GM12874 (cell line): ENCODE results near the gene MINDY4.

Experiments
- CTCF ChIP-seq: IDR thresholded peaks from 2 replicates; pipeline ENCODE4 v1.5.1; 2011; ENCODE audit warnings: low read depth, mild to moderate bottlenecking, control low read depth, low read length, moderate library complexity; ENCODE audit not compliant: insufficient read depth

The MINDY4 gene

GRCh38 chr7:30843741-30844482, 72.7 kb downstream of the MINDY4 start:
- TF ChIP-seq CTCF, result no peak

DNA sequence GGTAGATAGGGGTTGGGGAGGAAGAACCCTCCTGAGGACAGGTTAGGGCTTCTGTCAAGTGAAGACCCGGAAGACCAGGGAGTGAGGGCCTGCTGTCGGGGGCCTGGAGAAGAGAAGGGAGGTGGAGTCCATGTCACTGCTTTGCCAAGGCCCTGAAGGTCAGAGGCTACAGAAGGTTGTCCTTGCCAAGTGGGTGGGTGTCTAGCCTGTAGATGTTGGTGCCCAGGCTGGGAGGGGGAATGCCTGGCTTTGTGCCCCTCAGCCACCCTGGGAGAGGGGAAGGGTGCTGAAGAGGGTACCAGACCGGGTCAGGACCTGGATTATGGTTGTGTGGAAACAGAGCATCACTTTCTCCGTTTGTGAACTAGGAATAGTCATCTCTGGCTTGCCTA, 73.3 kb downstream of the MINDY4 start:
- no peak for TF ChIP-seq CTCF

DNA sequence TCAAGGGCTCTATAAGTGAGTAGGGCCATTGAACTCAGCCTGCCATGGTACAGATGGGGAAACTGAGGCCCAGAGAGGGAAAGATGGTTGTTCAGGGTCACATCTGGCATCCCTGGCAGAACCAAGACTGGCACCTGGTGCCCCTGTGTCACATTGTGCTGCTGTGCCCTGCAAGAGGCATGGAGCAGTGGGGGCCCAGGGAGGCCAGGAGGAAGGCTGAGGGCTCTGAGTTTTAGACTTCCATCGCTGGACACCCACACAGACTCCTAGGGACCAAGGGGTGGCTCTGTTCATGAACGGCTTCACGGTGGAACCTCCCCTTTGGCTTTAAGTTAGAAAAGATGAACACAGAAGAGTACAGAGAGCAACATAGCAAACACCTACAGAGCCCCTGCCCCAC, 73.7 kb downstream of the MINDY4 start:
- TF ChIP-seq CTCF, result no peak

DNA sequence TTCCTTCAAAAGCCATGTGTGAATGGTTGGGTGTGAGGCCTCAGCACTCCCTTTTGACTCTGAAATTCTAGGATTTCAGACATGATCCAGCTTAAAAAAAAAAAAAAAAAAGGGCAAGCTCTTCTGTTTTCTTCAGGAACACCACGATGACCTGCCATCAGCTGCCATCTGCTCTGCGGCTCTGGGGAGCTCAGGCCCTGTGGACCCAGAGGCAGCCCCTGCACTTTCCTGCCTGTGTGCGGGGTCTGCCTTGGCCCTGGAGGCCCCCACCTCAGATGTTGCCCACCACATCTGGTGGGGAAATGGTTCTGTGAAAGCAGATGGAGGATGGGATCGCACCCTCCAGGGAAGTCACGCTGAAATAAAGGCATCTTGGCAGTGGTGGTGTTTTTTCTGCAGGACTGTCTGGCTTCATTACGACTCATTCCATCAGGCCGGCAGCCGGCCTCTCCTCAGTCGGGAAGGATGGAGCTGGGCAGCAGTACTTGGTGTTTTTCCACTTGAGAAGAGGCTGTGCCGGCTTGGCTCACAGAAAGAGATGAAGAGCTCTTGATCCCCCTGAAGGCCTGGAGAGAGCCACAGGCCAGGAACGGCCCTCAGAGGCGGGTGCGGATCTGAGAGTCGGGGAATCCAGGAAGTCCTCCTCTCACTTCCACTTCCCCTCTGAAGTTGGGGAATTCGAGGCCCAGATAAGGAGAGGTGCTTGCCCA, 74.4 kb downstream of the MINDY4 start:
- TF ChIP-seq CTCF, result no peak

DNA sequence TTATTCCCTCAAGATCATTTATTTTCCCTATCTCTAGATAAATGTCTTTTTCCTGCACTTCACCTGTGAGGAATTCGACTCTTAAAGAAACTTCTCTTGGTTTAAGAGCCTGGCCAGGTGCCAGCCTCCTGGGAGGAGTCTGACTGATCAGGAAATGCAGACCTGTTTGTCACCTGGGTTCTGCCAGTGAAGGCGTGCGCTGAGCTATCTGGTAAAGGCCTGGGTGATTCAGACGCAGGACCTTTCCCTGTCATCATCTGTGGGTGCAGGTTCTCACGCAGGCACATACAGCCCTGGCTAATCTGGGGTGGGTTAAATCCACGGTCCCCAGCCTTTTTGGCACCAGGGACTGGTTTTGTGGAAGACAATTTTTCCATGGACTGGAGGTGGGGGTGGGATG, 75.2 kb downstream of the MINDY4 start:
- TF ChIP-seq CTCF, result no peak

GRCh38 chr7:30848121-30848855, 77.1 kb downstream of the MINDY4 start:
- TF ChIP-seq CTCF, result no peak

DNA sequence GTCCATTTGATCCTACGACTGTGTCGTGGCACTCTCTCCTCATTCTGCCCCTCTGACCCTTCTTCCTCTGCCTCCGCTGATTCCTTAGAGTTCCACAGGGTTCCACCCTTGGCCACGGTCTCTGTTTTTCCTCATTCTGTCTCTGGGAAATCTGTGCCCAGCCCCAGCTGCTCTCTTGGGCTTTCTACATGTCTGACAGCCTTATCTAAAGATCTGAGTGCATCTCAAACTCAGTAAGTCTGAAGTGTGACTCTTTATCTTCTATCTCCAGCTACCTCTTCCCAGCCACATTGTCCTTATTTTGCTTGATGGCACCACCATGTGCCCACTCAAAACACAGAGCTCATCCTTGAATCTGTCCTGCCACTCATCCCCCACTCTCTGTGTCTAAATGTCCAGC, 78.3 kb downstream of the MINDY4 start:
- TF ChIP-seq CTCF, result no peak
